Stimulated activated CD4-positive, alpha-beta T cell treated with anti-CD3 and anti-CD28 coated beads, Interleukin-4, amount 100 ng/mL, for 48 hours (primary cell): ENCODE results near the gene NIT1.
A peak's percentile ranks its signal among the peaks of the same experiment; 100 is the strongest.
"Not testable (repeated sequence)": the region's sequence is repeated elsewhere in the genome, so short reads cannot be mapped to it uniquely, and the experiment has no call there.

Experiments
- DNase-seq, 2 donors: peaks; one replicate each; pipeline ENCODE4 v3.0.0-alpha.2; 2020; ENCODE audit warnings: low read depth in 2 of 2

Gene NIT1

DNA sequence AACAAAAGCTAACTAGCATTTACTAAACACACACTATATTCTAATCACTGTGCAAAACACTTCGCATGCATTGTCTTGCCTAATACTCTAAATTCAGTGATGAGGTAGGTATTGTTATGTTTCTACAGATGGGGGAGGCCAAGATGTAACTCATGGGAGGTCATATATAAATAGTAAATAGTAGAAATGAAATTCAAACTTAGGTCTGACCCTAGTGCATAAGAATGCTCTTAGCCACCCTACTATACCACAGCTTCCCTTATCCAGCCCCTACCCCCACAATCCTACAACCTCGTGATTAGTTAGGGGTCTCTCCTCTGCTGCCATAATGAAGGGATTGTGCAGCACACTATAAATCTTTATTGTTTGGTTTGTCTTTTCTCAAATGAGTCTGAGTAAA, 3.3 kb upstream of the NIT1 start:
- no peak for DNase-seq

DNA sequence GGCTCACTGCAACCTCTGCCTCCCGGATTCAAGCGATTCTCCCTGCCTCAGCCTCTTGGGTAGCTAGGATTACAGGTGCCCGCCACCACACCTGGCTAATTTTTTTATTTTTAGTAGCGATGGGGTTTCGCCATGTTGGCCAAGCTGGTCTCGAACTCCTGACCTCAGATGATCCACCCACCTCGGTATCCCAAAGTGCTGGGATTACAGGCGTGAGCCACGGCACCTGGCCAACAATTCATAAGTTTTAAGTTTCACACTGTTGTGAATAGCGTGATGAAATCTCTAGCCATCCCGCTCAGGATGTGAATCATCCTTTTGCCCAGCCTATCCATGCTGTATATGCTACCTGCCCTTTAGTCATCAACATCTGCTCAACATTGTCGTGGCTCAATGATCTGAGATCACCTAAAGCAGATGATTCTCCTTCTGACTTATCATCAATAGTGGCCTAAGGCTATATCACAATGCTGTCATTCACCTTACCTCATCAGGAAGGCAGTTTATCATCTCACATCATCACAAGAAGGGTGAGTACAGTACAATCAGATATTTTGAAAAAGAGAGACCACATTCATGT, 2.7 kb upstream of the NIT1 start:
- peak; percentile 24 to 37 for DNase-seq

DNA sequence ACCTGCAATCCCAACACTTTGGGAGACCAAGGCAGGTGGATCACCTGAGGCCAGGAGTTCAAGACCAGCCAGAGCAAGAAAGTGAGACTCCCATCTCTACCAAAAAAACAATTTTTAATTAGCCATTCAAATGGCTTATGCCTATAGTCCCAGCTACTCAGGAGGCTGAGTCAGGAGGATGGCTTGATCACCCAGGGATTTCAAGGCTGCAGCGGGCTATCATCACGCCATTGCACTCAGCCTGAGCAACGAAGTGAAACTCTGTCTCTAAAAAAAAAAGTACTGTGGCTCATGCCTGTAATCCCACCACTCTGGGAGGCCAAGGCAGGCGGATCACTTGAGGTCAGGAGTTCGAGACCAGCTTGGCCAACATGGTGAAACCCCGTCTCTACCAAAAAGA, 1.9 kb upstream of the NIT1 start:
- not testable (repeated sequence) for DNase-seq

DNA sequence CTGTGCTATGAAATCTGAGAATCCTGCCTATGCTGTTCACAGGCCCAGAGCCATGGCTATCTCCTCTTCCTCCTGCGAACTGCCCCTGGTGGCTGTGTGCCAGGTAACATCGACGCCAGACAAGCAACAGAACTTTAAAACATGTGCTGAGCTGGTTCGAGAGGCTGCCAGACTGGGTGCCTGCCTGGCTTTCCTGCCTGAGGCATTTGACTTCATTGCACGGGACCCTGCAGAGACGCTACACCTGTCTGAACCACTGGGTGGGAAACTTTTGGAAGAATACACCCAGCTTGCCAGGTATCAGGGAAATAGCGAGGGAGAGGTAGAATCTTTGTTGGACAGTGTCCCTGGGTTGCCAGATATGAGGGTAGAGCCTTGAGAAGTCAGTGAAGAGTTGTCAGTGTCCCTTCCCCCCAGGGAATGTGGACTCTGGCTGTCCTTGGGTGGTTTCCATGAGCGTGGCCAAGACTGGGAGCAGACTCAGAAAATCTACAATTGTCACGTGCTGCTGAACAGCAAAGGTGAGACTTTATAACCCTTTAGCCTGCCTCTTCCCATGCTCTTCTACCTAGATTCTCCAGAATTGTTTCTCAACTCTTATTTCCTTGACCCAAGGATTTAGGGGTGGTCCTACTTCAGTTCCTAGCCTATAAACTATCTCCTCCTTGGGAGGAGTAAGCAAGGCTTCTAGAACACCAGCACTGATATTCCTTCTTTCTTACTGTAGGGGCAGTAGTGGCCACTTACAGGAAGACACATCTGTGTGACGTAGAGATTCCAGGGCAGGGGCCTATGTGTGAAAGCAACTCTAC, 1.4 kb downstream of the NIT1 start:
- DNase-seq = peak; percentile 48 to 52

DNA sequence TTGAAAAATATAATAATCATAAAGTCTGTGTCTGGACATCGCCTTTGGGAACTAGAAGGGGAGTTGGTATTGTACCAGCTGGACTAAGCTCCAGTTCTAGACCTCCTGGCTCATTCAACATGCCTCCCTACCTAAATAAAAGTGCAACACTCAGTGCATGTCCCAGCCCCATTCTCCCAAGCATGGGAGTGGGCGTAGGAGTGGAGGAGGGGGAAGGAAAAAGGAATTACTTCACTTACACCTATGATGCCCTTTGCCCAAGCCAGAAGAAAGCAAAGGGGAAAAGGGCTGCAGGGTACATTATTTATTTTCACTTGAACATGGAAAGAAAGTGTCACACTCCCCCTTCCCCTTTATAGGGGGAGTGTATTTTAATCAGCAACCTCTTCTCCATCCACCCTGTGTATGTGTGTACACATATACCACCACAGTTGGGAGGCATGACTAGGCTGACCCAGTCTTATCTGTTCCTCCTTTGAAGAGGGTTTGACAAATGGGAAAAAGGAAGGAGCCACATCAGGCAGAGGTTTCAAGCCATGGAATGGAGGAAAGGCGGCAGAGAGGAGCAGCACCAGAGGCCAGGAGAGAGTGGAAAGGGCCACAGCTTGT, 3.2 kb downstream of the NIT1 start:
- no peak for DNase-seq

DNA sequence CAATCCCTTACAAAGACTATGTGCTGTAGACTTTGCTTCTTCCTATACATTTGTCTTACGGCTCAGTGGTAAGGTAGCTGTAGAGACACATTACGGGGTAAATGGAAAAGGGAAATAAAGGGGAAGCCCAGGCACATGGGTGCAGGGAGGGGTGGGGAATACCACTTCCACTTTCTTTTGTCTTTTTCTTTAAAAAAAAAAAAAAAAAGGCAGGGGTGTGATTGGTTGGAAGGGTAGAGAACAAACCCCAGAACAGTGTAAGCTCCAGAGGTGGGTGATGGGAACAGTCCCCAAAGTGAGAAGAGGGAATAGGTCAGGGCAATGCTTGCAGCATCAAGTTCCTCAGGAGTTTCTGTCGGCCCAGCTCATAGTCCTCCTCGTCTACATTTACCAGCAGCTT, 3.9 kb downstream of the NIT1 start:
- no peak for DNase-seq

DNA sequence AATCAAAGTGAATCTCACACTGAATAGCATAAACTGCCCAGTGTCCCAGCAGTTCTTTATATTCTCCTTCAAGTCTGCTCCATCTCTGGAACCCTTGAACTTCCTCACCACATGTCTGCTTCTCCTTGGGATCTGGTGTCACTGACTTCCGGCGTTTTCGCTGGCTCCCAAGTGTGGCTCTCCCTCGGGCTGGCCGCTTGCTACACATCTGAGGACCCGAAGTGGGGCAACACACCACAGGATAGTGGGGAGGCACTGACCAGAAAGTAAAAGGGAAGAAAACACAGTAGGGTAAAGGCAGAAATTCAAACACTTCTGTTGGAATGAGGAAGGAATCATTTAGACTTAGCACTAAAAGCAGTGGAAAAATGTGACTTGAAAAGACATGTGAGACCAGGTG, 5.1 kb downstream of the NIT1 start:
- DNase-seq = no peak

DNA sequence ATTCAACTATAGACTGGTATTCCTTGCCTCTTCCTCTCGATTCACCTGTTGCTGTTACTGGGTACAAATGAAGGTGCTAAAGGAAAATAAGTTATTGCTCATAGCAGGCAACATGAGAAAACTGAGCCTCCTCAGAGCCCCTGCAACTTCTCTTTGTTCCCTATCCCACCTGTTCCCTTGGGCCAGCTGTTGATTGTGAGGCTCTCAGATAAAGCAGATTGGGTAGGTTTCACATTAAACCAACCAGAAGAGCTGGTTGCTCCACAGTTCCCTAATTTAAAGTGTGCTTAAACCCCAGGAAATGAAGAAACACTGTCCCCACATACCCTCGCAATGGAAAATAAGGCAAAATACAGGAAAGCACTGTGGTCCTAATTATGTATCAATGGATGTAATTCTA, 9.7 kb downstream of the NIT1 start:
- DNase-seq = no peak

DNA sequence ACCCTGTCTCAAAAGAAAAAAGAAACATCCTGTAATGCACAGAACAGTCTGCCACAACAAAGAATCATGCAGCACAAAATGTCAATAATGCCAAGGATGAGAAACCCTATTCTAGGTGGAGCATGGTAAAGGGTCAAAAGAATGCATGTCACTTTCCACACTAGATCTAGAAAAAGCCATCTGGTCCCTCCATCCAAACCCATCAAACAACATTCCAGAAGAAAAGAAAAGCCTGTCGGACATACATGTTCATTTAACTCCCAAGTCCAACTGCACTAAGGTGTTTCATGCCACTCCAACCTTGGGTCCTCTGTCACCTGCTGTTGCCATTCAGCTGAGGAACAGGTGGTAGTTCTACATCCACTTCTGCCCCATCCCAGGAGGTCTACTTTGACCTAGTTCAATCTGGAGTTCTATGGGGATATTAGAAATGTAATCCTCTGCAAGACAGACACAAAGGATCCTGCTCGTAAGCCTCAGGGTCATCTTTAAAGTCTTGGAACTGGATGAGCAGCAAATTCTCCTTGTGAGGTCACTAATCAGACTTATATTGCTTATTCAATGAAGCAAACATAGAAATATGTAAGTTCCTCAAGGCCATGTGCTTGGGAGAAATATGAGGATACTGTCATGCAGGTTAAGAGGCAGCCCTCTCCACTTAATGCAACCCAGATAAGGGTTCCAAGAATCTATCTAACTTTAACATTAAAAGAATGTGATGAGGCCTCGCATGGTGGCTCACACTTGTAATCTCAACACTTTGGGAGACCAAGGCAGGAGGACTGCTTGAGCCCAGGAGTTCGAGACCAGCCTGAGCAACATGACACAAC, 10.9 kb downstream of the NIT1 start:
- no peak for DNase-seq

DNA sequence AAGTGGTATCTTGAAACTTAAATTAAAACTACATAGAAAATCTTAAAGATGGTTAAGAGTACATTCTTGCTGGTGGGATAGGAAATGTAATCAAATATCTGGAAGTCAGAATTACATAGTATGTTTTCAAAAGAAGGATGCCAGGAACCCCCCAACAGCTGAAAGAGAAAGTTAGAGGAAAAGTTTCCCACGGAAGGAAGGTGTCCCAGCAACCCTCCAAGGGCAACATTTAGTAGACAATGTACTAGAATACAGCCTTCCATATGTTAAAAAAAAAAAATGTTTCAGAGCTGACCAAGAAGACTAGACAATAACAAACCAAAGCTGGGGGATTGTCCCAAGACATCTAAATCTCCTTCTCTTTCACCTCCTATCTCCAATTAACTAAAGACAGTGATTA, 12.4 kb downstream of the NIT1 start:
- no peak for DNase-seq

DNA sequence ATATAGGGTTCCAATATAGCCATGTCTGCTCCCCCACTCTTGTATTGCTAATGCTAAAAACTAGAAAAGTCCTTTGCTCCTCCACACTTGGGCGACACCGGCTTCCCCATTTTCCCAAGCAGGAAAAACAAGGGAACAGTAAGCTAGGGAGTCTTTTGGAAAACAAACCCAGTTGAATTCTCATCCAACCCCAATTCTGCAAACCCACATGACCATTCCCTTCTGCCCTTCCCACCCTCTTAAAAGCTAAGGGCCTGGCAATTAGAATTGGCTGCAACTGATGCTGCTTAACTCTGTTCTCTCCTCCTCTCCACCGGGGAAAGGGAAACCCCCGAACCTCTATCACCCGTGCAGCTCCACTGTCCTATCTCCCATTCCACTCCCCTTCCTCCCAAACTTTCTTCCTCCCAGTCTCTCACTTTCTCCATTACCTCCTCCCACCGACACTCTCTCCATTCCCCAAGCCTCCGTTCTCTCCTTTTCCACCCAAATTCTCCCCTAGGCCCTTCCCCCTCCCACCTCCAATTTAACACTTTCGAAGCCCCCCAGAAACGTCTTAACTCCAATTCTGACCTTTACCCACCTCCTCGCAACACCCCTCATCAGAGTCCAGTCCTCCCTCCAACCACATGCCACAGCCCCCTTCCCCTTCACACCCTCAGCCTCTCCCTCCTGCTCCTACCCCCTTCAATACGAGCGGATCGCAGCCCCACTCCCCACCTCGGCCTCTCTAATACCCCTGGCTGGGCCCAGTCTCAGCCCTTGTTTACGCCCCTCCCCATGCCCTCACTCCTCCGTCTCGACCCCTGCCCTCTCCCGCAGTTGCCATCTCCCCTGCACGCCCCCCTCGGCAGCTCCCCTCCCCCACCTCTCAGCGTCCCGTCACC, 13.9 kb downstream of the NIT1 start:
- no peak for DNase-seq

DNA sequence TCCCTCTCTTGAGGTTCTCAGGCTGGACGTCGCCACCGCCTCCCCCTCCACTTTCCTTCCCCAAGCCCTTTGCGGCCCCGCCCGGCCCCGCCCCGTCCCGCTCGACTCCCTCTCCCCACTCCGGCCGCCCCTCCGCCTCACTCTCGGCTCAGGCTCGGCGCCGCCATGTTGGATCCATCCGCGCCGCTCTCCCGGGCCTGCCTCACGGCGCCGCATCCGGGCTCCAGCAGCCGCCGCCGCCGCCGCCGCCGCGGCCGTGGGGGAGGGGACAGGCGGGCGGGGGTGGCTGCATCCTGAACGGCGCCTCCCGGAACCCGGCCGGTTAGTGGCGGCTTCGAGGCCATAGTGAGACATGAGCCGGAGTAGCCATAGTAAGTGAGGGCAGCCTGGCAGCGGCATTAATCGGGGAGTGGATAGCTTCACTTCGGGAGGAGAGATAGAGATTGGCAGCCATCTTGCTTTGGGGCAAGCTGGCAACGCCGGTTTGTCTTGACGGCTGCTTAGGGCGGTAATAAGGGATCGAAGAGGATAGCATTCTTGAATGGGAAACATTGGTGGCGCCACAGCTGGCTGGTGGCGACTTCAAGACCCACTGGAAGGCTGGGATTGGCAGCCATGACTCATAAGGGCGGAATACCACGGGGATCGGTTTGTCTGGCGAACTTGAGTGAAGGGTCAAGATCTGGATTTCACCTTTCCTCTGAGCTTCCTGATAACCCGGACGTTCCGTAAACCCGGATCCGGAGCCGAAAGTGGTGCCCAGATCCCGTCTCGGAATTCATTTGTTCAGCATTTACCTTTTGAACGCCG, 14.7 kb downstream of the NIT1 start, which contains the start of gene DEDD:
Gene DEDD, minus strand, starts transcription at position 258 of the 810 bp plus-strand sequence. CDS start 8,205 bp downstream, outside the sequence.
- DNase-seq = peak; percentile 76 to 89

DNA sequence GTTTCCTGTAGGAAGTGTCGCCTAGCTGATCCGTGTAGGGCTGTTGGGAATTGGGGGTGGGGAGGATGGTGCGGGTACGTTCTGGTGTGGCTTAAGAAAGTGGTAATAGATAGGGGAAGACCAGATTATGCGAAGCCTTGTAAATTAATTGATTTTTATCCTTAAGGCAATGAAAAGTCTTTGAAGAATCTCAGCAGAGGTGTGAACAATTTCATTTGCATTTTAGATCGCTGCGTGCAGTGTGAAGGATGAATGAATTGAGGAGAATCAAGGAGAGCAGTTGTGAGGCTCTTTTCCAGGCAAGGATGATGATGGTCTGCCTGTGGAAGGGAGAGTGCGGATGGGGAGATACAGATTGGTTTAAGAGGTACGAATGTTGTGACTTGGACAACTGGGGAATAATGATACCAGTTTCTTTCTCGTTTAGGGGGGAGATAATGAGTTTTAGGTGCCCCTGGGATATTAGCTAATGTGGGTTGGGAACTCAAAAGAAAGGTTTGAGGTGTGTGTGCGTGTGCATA, 15.4 kb downstream of the NIT1 start:
- no peak for DNase-seq

DNA sequence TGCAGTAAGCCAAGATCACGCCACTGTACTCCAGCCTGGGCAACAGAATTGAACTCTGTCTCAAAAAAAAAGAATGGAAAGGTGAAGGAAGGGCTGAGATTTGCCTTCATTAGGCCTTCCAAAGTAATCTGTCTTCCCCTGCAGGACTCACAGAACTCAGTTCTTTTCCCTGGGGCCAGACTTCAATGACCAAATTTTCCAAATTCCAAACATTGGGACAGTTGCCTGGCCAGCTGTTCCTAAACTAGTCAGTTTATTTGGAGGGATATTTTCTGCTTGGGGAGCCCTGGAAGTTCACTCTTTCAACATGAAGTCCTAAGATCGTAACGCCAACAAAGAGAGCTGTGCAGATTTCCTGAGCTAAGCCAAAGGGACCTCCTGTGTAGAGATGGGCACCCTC, 20.0 kb downstream of the NIT1 start:
- DNase-seq = no peak

DNA sequence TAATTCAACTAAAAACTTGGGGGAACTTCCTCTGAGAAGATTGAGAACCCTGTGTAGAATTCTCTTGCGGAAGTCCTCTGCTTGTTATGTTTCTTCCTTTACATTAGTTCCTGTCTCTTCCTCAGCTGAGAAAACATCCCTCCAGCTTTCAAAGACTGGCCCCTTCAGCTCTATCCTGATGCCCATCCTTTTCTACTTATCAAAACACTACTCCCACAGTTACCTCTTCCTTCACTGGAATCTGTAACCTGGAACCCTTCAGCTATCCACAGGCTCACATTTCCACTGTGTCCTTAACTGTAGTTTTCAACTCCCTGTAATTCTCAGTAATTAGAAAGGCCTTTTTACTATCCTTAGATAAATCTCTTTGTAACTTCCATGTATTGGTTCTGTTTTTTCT, 20.5 kb downstream of the NIT1 start:
- no peak for DNase-seq

DNA sequence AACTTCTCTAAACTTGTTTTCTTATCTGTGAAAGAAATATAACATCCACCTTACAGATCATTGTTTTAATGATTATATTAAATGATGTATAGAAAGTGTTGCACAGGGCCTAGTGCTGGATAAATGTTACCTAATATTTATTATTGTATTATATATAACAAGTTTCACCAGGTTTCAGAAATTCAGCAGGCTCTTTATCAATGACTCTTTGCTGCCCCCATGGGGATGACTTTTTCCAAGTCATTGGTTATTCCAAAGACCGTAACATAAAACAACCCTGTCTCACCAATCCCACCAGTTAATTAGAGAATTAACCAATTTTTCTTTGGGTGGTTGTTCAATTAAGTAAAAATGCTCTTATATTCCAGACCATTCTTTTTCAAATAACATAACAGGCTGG, 21.9 kb downstream of the NIT1 start:
- DNase-seq = no peak

DNA sequence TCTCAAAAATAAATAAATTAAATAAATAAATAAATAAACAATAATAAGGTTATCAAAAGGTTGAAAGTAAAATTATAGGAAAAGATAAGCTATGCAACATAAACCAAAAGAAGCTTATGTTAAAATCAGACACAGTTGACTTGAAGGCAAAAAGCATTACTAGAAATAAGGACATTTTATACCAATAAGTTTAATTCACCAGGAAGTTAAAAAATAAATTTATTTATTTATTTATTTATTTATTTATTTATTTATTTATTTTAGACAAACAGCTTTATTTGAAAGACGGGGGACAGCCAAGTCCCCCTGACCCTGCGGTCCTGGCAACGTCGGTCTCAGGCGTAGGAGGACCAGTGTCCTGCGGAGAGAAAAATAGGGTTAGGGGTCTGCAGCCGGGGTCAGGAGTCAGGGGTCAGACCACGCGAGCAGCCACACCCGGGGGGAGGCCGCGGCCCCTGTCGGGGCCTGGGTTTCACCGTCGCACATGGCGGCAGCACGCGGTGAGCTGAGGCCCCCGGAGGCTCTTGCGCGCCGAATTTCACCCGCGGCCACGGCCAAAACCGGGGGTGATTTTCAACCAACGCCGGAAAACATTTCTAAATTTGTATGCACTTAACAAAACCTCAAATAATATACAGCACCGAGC, 23.0 kb downstream of the NIT1 start:
- no peak for DNase-seq

DNA sequence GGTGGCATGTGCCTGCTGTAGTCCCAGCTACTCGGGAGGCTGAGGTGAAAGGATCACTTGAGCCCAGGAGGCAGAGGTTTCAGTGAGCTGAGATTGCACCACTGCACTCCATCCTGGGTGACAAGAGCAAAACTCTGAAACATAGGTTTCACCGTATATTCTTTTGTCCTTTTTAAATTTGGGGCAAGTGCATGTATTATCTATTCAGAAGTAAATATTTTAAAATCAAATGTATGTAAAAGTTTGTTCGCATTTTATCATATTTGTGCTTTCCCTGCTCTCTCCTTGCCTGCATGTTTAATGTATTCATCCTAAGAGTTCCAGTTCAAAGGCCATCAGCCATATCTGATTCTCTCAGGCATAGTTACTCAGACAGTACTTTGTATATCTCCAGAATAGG, 27.9 kb downstream of the NIT1 start:
- DNase-seq = no peak

DNA sequence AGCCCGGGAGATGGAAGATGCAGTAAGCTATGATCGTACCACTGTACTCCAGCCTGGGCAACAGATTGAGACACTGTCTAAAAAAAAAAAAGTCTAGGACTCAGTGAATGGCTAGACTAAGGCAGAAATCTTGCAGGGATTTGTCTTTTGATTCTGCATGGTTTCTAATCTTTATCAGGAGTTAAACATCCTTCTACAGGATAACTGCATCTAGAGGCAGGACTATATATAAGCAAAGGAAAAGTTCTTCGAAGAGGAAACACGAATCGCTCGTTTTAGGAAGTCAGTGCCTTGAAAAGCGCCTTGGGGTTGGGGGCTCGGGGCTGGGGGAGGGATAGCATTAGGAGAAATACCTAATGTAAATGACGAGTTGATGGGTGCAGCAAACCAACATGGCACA, 35.3 kb downstream of the NIT1 start:
- no peak for DNase-seq
